ENCODE measurements around the gene LACTB.

Gene LACTB

DNA sequence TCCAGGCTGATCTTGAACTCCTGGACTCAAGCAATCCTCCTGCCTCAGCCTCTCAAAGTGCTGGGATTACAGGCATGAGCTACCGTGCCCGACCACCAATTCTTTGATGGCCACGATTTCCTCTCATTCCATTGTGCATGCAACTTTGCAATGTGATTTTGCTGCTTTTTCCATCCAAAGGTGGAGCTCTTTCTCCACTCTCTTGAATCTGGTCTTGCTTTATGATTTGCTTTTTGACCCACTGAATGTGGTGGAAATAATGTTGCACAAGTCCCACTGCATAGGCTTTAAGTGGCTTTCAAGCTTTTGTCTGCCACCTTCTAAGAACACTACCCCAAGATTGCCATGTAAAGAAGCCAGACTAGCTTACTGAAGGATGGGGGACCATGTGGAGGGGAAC, 25.0 kb downstream of the LACTB start:
- peak in 1 of 2 experiments; percentile 22 for DNase-seq (ENCODE audit: low read depth in 1 of 2, low spot score in 1 of 2)
- in situ Hi-C loops (cut with HindIII; ENCODE audit: low pct_unique_long_range_greater_than_20kb, low sequenced_read_pairs): no loop called here

DNA sequence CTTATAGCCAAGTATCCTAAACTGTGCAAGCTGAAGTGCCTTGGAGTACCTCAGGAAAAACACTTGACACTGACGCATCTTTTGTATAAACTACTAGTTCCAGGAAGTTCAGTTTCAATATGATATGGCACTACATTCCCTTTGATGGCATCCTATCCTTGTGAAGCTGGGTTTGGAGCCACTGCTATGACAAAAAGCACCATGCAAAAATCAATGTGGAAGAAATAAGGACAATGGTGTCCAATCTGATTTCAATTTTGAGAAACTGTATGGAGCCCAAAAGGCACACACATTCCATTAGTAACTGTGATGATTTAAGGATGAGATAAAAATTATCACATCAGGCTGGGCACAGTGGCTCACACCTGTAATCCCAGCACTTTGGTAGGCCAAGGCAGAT, 30.0 kb downstream of the LACTB start:
- no peak for DNase-seq (ENCODE audit: low read depth in 1 of 2, low spot score in 1 of 2)
- TF ChIP-seq JUND (IDR thresholded peaks at IDR 0.05; ENCODE audit: low read depth): no peak
- in situ Hi-C loops (cut with HindIII; ENCODE audit: low pct_unique_long_range_greater_than_20kb, low sequenced_read_pairs): no loop called here

More for the DNA sequence above, 25.0 kb downstream of the LACTB start:
- TF ChIP-seq JUND (IDR thresholded peaks at IDR 0.05; ENCODE audit: low read depth): no peak

DNA sequence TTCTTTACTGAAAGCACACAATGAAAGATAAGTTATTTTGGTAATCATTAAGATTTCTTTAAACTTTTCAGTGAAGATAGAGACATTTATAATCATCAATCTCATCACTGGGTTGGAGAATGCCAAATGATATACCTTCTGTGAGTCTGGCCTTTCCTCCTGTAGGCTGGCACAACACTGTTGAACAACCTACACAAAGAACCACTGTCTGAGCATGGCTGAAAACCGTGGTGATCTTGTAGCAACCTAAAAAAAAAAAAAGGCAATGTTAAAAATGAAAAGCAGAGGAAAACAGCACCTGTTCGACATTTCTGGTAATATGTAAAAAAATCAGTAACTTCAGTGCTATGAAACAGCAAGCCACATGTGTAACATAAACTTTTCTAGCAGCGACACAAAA, 33.8 kb downstream of the LACTB start:
- in situ Hi-C loops (cut with HindIII; ENCODE audit: low pct_unique_long_range_greater_than_20kb, low sequenced_read_pairs): no loop called here
- DNase-seq (ENCODE audit: low read depth in 1 of 2, low spot score in 1 of 2): no peak
- TF ChIP-seq JUND (IDR thresholded peaks at IDR 0.05; ENCODE audit: low read depth): no peak

DNA sequence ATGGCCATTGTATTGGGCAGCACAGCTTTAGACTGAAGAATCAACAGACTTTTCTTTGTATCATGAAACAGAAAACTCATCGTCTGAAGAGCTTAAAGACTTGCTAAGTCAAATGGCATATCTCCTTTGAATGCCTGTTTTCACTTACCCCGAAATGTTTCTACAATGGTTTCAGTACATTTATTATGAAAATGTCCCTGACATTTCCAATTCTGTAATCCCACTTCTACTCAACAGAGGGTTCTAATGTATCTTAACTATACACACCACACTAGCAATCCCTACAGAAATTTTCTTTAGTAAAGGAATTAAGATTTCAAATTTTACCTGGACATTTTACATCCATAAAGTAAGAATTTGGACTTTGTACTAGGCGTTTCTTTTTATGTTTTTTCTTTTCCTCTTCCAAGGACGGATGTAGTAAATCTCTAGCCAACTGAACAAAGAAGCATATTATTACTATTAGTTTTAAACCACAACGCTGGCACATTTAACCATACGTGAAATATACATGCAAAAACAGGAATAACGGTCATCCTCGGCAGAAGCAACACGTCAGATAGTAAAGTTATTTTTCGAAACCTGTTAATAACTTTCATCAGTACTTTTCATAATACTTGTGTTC, 34.5 kb downstream of the LACTB start:
- no peak for DNase-seq (ENCODE audit: low read depth in 1 of 2, low spot score in 1 of 2)
- TF ChIP-seq JUND (IDR thresholded peaks at IDR 0.05; ENCODE audit: low read depth): no peak
- in situ Hi-C loops (cut with HindIII; ENCODE audit: low pct_unique_long_range_greater_than_20kb, low sequenced_read_pairs): no loop called here

DNA sequence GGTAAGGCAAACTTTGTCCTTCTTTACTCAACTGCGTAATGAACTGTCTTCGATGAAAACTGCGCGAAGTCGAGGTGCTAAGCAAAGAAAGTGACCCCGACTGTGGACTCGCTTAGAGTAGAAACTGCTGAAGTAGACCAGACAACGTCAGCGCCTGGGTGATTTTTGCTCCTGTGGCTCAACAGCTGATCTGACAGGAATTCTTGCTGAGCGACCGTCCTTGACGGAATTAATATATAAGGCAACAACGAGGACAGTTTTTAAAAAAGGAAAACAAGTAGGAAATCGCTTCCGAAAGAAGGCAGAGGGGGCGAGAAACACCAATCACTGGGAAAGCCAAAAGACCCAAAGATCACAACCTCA, 35.1 kb downstream of the LACTB start:
- peak; percentile 24 to 38 for DNase-seq (ENCODE audit: low read depth in 1 of 2, low spot score in 1 of 2)
- in situ Hi-C loops (cut with HindIII; ENCODE audit: low pct_unique_long_range_greater_than_20kb, low sequenced_read_pairs): no loop called here
- TF ChIP-seq JUND (IDR thresholded peaks at IDR 0.05; ENCODE audit: low read depth): no peak

DNA sequence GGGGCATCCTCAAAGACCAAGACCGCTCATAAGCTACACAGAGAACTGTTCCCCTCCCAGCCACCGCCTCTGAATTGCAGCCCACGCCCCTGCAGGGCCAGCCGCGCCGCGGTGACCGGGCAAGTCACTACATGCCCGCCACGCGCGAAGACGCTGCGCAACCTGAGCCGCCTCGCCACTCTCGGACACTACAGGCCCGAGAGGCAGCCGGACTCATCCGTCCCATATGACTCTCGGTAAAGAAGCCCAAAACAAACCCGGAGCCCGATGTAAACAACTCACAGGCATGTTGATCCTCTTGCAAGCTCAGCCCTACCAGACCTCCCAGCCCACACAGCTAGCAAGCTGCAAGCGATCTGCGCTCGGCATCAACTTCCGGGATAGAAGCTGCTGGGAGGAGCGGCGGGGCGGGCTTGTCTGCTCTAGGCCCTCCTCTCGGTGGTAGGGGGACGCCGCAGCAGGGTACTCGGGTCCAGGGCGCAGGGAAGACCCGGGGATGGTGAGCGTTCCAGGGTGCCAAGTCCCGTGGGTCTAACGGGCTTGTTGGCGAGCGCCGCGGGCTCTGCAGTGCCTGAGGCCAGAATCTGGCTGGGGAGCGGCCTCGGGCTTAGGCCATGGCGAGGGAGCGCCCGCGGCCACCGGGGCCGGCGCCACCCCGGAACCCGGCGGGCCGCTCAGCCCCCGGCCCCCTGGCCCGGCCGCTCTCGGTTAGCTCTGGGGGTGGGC, 35.6 kb downstream of the LACTB start, which contains the start of gene RPS27L:
Gene RPS27L (minus strand): TSS at position 360 of the 726 bp plus-strand sequence. CDS start 72 bp downstream, at position 288.
- no peak for TF ChIP-seq JUND (IDR thresholded peaks at IDR 0.05; ENCODE audit: low read depth)
- in situ Hi-C loops (cut with HindIII; ENCODE audit: low pct_unique_long_range_greater_than_20kb, low sequenced_read_pairs): no loop called here
- DNase-seq (ENCODE audit: low read depth in 1 of 2, low spot score in 1 of 2): peak; percentile 80 to 90

DNA sequence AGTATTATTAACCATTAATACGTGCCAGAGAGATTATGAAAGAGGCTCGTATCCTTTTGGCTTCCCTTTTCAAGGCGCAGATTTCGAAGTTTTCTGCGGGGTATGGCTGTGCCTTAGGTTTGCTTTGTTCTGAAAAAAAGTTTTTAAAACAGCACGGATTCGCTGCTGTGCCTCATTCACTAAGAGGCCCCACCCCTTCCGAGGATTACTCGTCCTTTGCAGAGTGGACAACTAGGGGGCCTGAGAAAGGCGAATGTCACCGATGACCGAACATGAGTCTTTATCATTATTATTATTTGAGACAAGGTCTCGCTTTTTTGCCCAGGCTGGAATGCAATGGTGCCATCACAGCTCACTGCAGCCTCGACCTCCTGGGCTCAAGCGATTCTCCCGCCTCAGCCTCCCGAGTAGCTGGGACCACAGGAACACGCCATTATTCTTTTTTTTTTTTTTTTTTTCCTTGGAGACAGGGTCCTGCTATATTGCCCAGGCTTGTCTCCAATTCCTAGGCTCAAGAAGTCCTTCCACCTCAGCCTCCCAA, 36.3 kb downstream of the LACTB start:
- in situ Hi-C loops (cut with HindIII; ENCODE audit: low pct_unique_long_range_greater_than_20kb, low sequenced_read_pairs): no loop called here
- TF ChIP-seq JUND (IDR thresholded peaks at IDR 0.05; ENCODE audit: low read depth): no peak
- DNase-seq (ENCODE audit: low read depth in 1 of 2, low spot score in 1 of 2): peak; percentile 20 to 68

DNA sequence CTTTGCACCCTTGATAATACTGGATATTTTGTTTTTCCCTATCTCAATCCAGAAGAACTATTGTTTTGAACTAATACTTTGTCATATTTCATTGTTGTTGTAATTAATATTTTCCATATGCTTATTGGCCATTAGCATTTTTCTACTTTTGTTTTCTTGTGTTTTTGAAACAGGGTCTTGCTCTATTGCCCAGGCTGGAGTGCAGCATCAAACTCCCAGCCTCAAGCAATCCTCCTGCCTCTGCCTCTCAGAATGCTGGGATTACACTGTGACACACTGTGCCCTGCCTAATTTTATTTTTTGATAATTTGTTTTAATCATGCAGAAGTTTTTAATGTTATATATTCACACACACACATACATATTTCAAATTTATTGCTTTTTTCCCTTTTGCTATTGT, 39.0 kb downstream of the LACTB start:
- in situ Hi-C loops (cut with HindIII; ENCODE audit: low pct_unique_long_range_greater_than_20kb, low sequenced_read_pairs): no loop called here

DNA sequence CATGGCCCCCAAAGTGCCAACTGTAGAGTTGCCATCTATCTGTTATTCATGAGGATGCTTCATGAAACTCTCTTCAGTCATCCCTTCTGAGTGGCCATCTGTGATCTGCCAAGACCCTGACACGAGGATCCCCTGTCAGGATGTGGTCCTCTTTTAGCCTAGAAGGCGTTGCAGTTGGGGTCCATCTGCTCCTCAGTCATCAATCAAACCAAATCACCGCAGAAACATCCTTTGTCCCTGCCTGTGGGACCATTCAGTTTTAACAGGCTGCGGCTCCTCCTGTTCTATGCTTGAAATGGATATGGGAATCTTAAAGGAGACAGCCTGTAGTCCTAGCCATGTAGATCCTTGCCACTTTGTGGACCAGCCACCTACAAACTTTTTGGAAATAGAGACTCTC, 41.6 kb downstream of the LACTB start:
- in situ Hi-C loops (cut with HindIII; ENCODE audit: low pct_unique_long_range_greater_than_20kb, low sequenced_read_pairs): no loop called here
- DNase-seq (ENCODE audit: low read depth in 1 of 2, low spot score in 1 of 2): no peak
- no peak for TF ChIP-seq JUND (IDR thresholded peaks at IDR 0.05; ENCODE audit: low read depth)

More for the DNA sequence above, 39.0 kb downstream of the LACTB start:
- DNase-seq (ENCODE audit: low read depth in 1 of 2, low spot score in 1 of 2): no peak
- no peak for TF ChIP-seq JUND (IDR thresholded peaks at IDR 0.05; ENCODE audit: low read depth)

DNA sequence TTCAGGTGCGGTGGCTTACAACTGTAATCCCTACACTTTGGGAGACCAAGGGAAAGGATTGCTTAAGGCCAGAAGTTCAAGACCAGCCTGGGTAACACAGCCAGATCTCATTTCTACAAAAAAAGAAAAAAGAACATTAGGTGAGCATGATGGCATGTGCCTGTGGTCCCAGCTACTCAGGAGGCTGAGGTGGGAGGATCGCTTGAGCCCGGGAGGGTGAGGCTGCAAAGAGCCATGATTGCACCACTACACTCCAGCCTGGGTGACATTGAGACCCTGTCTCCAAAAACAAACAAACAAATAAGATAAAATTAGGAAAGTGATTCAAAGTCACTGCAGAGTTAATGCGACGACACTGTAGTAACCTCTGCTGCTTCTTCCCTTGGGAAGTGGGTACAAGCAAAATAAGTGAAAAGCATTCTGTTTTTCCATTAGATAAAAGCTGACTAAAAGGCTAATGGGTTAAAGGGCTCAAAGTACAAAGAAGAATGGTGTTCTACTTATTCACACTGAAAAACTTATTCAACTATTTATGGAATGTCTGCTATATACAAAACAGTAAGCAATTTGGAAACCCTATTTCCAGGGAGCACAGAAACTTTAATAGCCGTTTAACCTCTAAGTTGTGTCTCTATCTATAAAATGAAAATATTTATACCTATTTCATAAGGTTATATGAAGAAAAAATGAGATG, 43.7 kb downstream of the LACTB start:
- no peak for TF ChIP-seq JUND (IDR thresholded peaks at IDR 0.05; ENCODE audit: low read depth)
- in situ Hi-C loops (cut with HindIII; ENCODE audit: low pct_unique_long_range_greater_than_20kb, low sequenced_read_pairs): no loop called here
- no peak for DNase-seq (ENCODE audit: low read depth in 1 of 2, low spot score in 1 of 2)

DNA sequence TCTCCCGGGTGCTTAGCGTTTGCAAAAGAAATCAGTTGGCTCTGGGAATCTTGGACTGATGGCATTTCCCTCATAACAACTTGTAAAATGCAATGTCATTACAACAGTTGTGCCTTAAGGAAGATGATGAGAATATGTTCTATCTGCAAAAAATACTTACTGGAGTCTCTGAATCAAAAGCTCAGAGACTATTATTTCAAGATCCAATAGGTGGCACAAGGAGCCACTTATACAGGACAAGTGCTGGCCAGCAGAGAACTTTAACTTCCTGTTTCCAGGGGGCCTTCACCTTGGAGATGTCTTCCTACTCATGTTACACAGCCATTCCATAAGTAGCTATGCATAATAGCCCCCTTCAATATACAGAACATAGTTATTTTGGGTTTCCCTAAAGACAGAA, 44.6 kb downstream of the LACTB start:
- peak; percentile 23 to 57 for DNase-seq (ENCODE audit: low read depth in 1 of 2, low spot score in 1 of 2)
- in situ Hi-C loops (cut with HindIII; ENCODE audit: low pct_unique_long_range_greater_than_20kb, low sequenced_read_pairs): no loop called here
- TF ChIP-seq JUND (IDR thresholded peaks at IDR 0.05; ENCODE audit: low read depth): no peak

DNA sequence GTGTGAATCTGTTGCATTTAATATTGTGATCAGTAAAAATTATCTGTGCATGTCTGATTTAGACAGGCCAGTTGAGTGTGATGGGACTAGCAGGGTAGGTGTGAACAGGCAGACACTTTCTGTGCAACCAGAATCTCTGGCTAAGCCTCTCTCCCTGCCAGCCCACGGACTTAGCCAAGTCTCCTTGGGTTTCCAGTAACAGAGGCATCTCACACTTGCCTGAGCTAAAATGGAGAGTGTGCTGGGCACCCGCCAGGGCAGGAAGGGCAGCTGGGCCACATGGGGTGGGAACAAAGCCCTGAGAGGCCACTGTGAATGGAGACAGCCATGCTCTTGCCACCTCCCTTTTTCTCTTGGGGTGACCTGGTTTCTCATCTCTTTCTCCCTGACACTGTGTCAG, 48.1 kb downstream of the LACTB start:
- in situ Hi-C loops (cut with HindIII; ENCODE audit: low pct_unique_long_range_greater_than_20kb, low sequenced_read_pairs): no loop called here
- no peak for TF ChIP-seq JUND (IDR thresholded peaks at IDR 0.05; ENCODE audit: low read depth)
- no peak for DNase-seq (ENCODE audit: low read depth in 1 of 2, low spot score in 1 of 2)

DNA sequence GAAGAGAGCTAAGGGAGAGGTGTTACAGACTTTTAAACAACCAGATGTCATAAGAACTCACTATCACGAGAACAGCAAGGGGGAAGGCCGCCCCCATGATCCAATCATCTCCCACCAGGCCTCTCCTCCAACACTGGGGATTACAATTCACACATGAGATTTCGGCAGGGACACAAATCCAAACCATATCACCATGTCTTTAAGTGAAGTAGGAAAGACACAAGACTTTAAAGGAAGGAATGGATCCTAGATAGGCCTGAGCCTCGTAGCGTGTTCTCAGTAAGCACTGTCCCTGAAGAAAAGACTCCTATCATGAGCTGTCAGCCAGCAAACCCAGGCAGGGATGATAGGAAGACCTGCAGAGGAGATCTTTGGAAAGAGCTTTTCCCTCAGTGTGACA, 50.7 kb downstream of the LACTB start:
- in situ Hi-C loops (cut with HindIII; ENCODE audit: low pct_unique_long_range_greater_than_20kb, low sequenced_read_pairs): no loop called here

More for the DNA sequence above, 50.7 kb downstream of the LACTB start:
- DNase-seq (ENCODE audit: low read depth in 1 of 2, low spot score in 1 of 2): no peak
- TF ChIP-seq JUND (IDR thresholded peaks at IDR 0.05; ENCODE audit: low read depth): no peak
